Prostate gland (tissue), 2 donors: ENCODE results near the gene TSPO. TPM values are rescaled to one million over a fixed set of nuclear protein-coding genes. Genes with fewer than 3 reads are reported as not detected.

Experiments
- DNase-seq: peaks from one replicate; pipeline ENCODE4 v3.0.0-alpha.2; 2019; ENCODE audit warnings: low spot score
- H3K27ac ChIP-seq, 2 donors: fragments of 200-600 bp; sonication (generic); 2 replicates each; pipeline ENCODE4 v1.5.1; 2017 to 2019
- H3K27me3 ChIP-seq: fragments of 200-600 bp; sonication (generic); replicated peaks from 2 replicates; pipeline ENCODE4 v1.5.1; 2019; ENCODE audit not compliant: insufficient read depth
- H3K36me3 ChIP-seq, 2 donors: fragments of 200-600 bp; sonication (generic); 1 replicate in 1 of 2; 2 replicates in 1 of 2; pipeline versions ENCODE4 v1.5.1 to v1.8.1; 2017 to 2019
- H3K4me1 ChIP-seq: fragments of 200-600 bp; sonication (generic); replicated peaks from 2 replicates; pipeline ENCODE4 v1.5.1; 2019
- H3K4me3 ChIP-seq, 2 donors: fragments of 200-600 bp; sonication (generic); 2 replicates each; pipeline ENCODE4 v1.5.1; 2017 to 2019
- H3K9me3 ChIP-seq: fragments of 200-600 bp; sonication (generic); 2 replicates; pipeline ENCODE4 v1.5.1; 2017
- POLR2A ChIP-seq: fragments of 450-650 bp; IDR thresholded peaks from one replicate; pipeline ENCODE4 v1.6.1; 2016; ENCODE audit warnings: antibody characterized with exemption, mild to moderate bottlenecking
- POLR2AphosphoS5 ChIP-seq: sonication (generic); formaldehyde crosslinking; IDR thresholded peaks from one replicate; pipeline ENCODE4 v1.6.1; 2017; ENCODE audit warnings: antibody characterized with exemption
- WGBS: methylation state at CpG from one replicate; pipeline ENCODE4 v1.1.5; 2018; 5-methylcytosine and 5-hydroxymethylcytosine counted together
- intact Hi-C: fragments of 100-400 bp; cut with DNase I; formaldehyde crosslinking; loops from one replicate; pipeline ENCODE4 v1.14.2; 2022
- total RNA-seq, 2 donors: library from RNA; depleted of rRNA; stranded (reverse); fragments of >200 nt; gene quantifications; one replicate each; pipeline ENCODE4 v1.1.0, GENCODE V29; 2016
- TF ChIP-seq, protein P1 (sequence below), 4 experiments: fragments of 200-600 bp in 2 of 4; fragments of 450-650 bp in 2 of 4; sonication (generic) in 2 of 4; IDR thresholded peaks; 1 replicate in 3 of 4; 2 replicates in 1 of 4; pipeline ENCODE4 v1.5.1; 2016 to 2019; ENCODE audit warnings: antibody characterized with exemption in 4 of 4, mild to moderate bottlenecking in 2 of 4, moderate library complexity in 2 of 4

TSPO gene
- total RNA-seq, 2 donors from 2014 or later, result 238 to 575 TPM

DNA sequence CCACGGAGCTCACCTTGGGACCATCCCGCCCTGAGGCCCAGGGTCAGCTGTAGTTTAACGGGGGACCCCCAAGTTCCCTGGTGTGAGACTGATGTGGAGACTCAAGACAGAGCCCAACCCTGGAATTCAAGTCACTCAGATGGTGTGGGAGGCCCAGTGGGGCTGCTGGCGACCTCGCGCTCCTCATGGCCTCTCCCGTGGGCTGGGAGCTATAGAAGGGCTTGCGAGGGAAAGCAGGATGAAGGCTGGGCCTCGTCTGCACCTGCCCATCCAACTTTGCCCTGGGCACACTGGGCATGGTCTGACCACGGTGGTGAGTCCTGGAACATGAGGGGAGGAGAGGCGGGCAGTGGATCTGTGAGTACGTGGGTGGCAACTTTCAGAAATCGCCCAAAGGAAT, 49.2 kb downstream of the TSPO start:
- intact Hi-C loops, result no loop called here
- Histone ChIP-seq H3K27ac (no peak overlapping the region), H3K9me3 (no peaks in the 10 kb centered on the region), H3K4me1 (no peaks in the 10 kb centered on the region), H3K27me3 (no peaks in the 10 kb centered on the region), H3K4me3 (no peak overlapping the region), H3K36me3 (no peaks in the 10 kb centered on the region)
- TF ChIP-seq, protein P1, sequence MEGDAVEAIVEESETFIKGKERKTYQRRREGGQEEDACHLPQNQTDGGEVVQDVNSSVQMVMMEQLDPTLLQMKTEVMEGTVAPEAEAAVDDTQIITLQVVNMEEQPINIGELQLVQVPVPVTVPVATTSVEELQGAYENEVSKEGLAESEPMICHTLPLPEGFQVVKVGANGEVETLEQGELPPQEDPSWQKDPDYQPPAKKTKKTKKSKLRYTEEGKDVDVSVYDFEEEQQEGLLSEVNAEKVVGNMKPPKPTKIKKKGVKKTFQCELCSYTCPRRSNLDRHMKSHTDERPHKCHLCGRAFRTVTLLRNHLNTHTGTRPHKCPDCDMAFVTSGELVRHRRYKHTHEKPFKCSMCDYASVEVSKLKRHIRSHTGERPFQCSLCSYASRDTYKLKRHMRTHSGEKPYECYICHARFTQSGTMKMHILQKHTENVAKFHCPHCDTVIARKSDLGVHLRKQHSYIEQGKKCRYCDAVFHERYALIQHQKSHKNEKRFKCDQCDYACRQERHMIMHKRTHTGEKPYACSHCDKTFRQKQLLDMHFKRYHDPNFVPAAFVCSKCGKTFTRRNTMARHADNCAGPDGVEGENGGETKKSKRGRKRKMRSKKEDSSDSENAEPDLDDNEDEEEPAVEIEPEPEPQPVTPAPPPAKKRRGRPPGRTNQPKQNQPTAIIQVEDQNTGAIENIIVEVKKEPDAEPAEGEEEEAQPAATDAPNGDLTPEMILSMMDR (IDR thresholded peaks at IDR 0.05), result no peak
- no peak for TF ChIP-seq POLR2AphosphoS5
- no peak for TF ChIP-seq POLR2A
- WGBS, result 88% methylated on average over 13 of the region's 13 CpGs
- DNase-seq, result no peak

DNA sequence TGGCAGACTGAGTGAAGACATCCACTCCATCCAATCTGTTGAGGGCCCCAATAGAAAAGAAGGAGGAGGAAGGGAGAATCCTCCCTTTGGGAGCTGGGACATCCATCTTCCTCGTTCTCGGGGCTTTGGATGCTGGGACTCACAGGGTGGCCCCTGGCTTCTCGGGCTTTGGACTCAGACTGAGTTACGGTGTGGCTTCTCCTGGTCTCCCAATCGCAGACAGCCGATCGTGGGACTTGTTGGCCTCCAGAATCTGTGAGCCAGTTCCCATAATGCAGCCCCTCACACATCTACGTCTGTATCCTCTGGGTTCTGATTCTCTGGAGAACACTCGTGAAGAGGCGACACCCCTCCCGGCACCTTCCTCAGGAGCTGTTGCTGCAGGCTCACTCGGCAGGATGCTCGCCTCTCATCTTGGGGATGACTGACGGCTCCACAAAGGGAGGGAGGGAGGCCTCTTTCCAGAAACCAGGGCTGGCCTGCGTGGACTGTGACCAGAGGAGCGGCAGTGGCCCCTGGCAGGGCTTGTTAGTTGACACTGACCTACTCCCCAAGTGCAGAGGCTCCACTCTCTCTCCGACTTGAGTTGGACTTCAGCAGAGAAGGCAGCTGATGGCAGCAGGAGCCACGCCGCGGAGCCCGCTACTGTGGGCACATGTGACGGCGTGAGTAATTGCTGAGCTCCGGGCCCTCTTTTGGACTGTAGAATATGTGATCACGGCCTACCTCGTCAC, 50.3 kb downstream of the TSPO start:
- Histone ChIP-seq H3K36me3 (no peaks in the 10 kb centered on the region), H3K27ac (no peak overlapping the region), H3K9me3 (no peaks in the 10 kb centered on the region), H3K27me3 (no peaks in the 10 kb centered on the region), H3K4me1 (no peaks in the 10 kb centered on the region), H3K4me3 (no peak overlapping the region)
- WGBS, result 91% methylated on average over 26 of the region's 26 CpGs
- TF ChIP-seq, protein P1 (IDR thresholded peaks at IDR 0.05), result no peak
- no peak for TF ChIP-seq POLR2AphosphoS5
- TF ChIP-seq POLR2A, result no peak
- DNase-seq, result no peak
- intact Hi-C loops, result no loop called here

DNA sequence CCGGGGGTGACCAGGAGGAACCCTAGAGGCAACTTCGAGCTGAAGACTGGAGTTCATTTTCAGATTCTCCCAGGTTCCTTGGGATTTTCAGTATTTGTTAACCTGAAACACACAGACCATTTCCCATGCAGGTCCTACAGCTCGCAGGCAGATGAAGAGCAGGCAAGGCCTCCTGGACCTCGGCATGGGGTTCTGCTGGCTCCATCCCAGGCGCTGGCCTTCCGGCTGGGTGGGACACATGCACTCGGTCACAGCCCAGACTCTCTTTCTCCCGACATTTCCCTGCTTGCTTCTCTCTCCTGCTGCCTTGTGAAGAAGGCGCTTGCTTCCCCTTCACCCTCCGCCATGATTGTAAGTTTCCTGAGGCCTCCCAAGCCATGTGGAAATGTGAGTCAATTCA, 51.0 kb downstream of the TSPO start:
- Histone ChIP-seq H3K4me3 (no peak overlapping the region), H3K9me3 (no peaks in the 10 kb centered on the region), H3K27me3 (no peaks in the 10 kb centered on the region), H3K4me1 (no peaks in the 10 kb centered on the region), H3K36me3 (no peaks in the 10 kb centered on the region), H3K27ac (no peak overlapping the region)
- WGBS, result 93% methylated on average over 10 of the region's 10 CpGs
- TF ChIP-seq POLR2AphosphoS5 (no peak), POLR2A (no peak)
- TF ChIP-seq, protein P1 (IDR thresholded peaks at IDR 0.05), result no peak
- intact Hi-C loops, result no loop called here
- DNase-seq, result no peak

DNA sequence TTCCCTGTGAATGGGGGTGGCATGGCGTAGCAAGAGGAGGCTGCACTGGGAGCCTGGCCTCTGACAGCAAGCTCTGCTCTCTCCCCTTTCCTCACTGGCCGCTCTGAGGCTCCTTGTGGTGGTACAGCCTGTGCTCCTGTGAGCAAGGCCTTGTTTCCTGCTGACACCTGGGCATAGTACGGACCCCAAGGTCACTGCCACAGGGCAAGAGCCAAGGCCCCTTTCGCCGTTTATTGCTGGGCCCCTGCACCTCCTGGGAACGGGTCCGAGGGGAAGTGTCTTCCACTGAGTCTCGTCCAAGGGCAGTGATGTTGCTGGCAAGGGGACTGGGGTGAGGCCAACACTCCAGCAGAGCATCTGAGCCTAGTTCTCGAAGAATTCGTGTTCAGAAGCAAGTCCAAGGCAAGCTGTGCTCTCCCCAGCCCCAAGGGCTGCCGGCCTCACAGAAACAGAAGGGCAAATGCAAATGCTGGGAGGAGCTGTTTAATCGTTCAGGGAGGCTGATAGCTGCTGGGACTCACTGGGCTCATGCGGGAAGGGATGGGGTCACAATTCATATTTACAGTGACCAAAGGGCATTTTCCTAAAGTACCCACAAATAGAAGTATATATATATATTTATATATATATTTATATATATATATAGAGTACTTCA, 51.5 kb downstream of the TSPO start:
- TF ChIP-seq, protein P1 (IDR thresholded peaks at IDR 0.05), result no peak
- TF ChIP-seq POLR2A, result no peak
- no peak for TF ChIP-seq POLR2AphosphoS5

More for the DNA sequence above, 51.5 kb downstream of the TSPO start:
- H3K27ac ChIP-seq, result no peak overlapping the region
- H3K9me3 ChIP-seq, result no peaks in the 10 kb centered on the region
- H3K4me1 ChIP-seq, result no peaks in the 10 kb centered on the region
- no peak for DNase-seq
- H3K36me3 ChIP-seq, result no peaks in the 10 kb centered on the region
- intact Hi-C loops, result no loop called here
- H3K27me3 ChIP-seq, result no peaks in the 10 kb centered on the region
- 88% methylated on average over 13 of the region's 13 CpGs for WGBS
- H3K4me3 ChIP-seq, result no peak overlapping the region
